PC-9 (cell line): Measurements from ENCODE around the gene TTC28.

Source experiments
- EZH2 ChIP-seq: fragments of 200-600 bp; sonication (generic); IDR thresholded peaks from 2 replicates; pipeline ENCODE4 v1.8.0; 2017; ENCODE audit warnings: antibody characterized with exemption, low read depth
- TF ChIP-seq, protein P1 (sequence below): fragments of 200-600 bp; sonication (generic); conservative IDR thresholded peaks from 2 replicates; pipeline ENCODE4 v1.6.1; 2017; ENCODE audit warnings: mixed run types, antibody characterized with exemption, mild to moderate bottlenecking, moderate library complexity

DNA sequence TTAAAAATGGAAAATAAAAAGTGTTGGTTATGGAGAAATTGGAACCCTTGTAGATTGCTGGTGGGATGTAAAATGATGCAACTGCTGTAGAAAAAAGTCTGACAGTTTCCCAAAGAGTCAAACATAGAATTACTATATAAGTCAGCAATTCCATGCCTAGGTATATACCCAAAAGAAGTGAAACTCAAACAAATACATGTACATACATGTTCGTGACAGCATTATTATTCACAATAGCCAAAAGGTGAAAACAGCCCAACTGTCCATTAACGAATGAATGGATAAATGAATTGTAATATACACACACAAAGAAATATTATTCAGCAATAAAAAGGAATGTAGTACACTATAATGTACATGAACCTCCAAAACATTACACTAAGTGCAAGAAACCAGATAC is 116.0 kb downstream of the TTC28 start:
- TF ChIP-seq, protein P1, sequence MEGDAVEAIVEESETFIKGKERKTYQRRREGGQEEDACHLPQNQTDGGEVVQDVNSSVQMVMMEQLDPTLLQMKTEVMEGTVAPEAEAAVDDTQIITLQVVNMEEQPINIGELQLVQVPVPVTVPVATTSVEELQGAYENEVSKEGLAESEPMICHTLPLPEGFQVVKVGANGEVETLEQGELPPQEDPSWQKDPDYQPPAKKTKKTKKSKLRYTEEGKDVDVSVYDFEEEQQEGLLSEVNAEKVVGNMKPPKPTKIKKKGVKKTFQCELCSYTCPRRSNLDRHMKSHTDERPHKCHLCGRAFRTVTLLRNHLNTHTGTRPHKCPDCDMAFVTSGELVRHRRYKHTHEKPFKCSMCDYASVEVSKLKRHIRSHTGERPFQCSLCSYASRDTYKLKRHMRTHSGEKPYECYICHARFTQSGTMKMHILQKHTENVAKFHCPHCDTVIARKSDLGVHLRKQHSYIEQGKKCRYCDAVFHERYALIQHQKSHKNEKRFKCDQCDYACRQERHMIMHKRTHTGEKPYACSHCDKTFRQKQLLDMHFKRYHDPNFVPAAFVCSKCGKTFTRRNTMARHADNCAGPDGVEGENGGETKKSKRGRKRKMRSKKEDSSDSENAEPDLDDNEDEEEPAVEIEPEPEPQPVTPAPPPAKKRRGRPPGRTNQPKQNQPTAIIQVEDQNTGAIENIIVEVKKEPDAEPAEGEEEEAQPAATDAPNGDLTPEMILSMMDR: no peak
- TF ChIP-seq EZH2: no peak
